HL-60 (cell line): ENCODE measurements around the gene PROC.

Experiments used
- DNase-seq, 2 experiments: peaks; one replicate each; pipeline ENCODE4 v3.0.0-alpha.2; 2010 to 2020; ENCODE audit warnings: low read depth in 1 of 2, low spot score in 1 of 2
- H3K27ac ChIP-seq: fragments of 250-450 bp; sonication (Bioruptor Pico); replicated peaks from 2 replicates; pipeline ENCODE4 v1.5.1; 2020; ENCODE audit warnings: mild to moderate bottlenecking, moderate library complexity
- H3K27me3 ChIP-seq: fragments of 250-450 bp; sonication (Bioruptor Pico); 2 replicates; pipeline ENCODE4 v1.5.1; 2021; ENCODE audit warnings: mild to moderate bottlenecking, moderate library complexity; ENCODE audit not compliant: insufficient read depth, poor library complexity, severe bottlenecking
- H3K4me3 ChIP-seq: replicated peaks from 2 replicates; pipeline ENCODE4 v1.5.1; 2011; ENCODE audit warnings: mild to moderate bottlenecking, control low read depth, low read length; ENCODE audit not compliant: insufficient read depth
- GABPA ChIP-seq: IDR thresholded peaks from 2 replicates; pipeline ENCODE4 v1.6.1; 2012; ENCODE audit warnings: low read depth
- POLR2AphosphoS5 ChIP-seq: IDR thresholded peaks from 2 replicates; pipeline ENCODE4 v1.6.1; 2012; ENCODE audit warnings: low read depth
- REST ChIP-seq: IDR thresholded peaks from 2 replicates; pipeline ENCODE4 v1.6.1; 2012; ENCODE audit warnings: low read depth; ENCODE audit not compliant: insufficient replicate concordance
- SPI1 ChIP-seq: IDR thresholded peaks from 2 replicates; pipeline ENCODE4 v1.6.1; 2012; ENCODE audit warnings: low read depth, mild to moderate bottlenecking, borderline replicate concordance
- TF ChIP-seq, protein P1 (sequence below): IDR thresholded peaks from one replicate; pipeline ENCODE4 v1.5.1; 2011; ENCODE audit warnings: low read length, control low read depth, inconsistent platforms; ENCODE audit not compliant: insufficient read depth

Gene PROC

DNA sequence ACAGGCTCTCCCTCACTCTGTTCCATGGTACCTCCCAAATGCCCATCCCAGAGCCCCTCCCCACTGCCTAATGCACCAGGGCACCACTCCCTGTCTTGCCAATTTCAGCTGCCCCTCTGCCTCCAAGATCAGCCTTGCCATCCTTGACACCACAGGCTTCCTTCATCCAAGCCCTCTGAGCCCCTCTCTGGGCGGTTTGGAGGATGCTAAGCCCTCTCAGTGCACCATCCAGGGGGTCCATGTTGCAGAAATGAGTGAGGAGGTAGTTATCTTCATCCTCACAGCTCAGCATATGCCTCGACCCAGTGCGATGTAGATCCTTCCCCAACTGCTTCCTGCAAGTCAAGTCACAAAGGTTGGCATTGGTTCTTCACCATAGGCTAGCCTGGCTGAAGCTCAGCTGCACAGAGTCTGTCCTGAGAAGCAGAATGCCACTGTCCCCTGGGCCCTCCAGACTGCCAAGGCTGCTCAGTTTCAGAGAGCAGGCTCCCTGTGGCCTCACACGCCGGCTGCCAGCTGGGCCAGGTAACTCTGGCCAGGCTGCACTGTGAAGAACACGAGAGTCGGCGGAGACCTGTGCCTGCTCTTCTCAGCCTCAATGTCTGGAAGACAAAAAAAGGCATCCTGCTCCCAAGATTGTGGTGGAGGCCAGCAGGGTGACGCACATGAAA, 20.5 kb upstream of the PROC start:
- TF ChIP-seq POLR2AphosphoS5 (no peak), REST (no peak), GABPA (no peak), SPI1 (no peak)
- TF ChIP-seq, protein P1, sequence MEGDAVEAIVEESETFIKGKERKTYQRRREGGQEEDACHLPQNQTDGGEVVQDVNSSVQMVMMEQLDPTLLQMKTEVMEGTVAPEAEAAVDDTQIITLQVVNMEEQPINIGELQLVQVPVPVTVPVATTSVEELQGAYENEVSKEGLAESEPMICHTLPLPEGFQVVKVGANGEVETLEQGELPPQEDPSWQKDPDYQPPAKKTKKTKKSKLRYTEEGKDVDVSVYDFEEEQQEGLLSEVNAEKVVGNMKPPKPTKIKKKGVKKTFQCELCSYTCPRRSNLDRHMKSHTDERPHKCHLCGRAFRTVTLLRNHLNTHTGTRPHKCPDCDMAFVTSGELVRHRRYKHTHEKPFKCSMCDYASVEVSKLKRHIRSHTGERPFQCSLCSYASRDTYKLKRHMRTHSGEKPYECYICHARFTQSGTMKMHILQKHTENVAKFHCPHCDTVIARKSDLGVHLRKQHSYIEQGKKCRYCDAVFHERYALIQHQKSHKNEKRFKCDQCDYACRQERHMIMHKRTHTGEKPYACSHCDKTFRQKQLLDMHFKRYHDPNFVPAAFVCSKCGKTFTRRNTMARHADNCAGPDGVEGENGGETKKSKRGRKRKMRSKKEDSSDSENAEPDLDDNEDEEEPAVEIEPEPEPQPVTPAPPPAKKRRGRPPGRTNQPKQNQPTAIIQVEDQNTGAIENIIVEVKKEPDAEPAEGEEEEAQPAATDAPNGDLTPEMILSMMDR = no peak
- DNase-seq = no peak
- H3K4me3 ChIP-seq = no peak overlapping the region
- H3K27me3 ChIP-seq = no peaks in the 10 kb centered on the region
- H3K27ac ChIP-seq = no peak overlapping the region

DNA sequence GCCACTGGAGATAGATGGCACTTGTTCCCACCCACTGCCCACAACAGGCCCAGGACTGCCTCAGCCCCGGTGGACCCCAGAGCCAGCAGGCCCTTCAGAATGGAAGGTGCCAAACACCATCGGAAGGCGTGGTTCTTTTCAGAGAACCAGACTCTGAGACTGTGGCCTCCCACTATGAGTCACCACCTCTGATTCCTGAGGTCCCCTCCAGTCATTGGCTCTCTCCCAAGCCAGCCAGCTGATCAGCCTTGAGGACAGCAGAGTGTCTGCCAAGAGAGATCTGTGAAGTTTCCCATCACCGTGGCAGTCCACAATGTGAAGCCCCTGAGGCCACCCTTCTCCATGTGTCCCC, 20.0 kb upstream of the PROC start:
- Histone ChIP-seq H3K27me3 (no peaks in the 10 kb centered on the region), H3K4me3 (no peak overlapping the region), H3K27ac (no peak overlapping the region)
- peak in 1 of 2 experiments; percentile 53 for DNase-seq
- TF ChIP-seq GABPA (no peak), REST (no peak), POLR2AphosphoS5 (no peak), SPI1 (no peak)
- TF ChIP-seq, protein P1 = no peak

GRCh38 chr2:127400533-127400896, 17.7 kb upstream of the PROC start:
- Histone ChIP-seq H3K27me3 (no peaks in the 10 kb centered on the region), H3K27ac (no peak overlapping the region), H3K4me3 (no peak overlapping the region)
- no peak for DNase-seq
- TF ChIP-seq, protein P1 = no peak
- no peak for TF ChIP-seq SPI1
- TF ChIP-seq REST = no peak
- TF ChIP-seq POLR2AphosphoS5 = no peak
- TF ChIP-seq GABPA = no peak
